PC-9 (cell line): Measurements from ENCODE around the gene AMDHD1. TPM values are rescaled to one million over a fixed set of nuclear protein-coding genes. Genes with fewer than 3 reads are reported as not detected.

Experiments used
- BruUV-seq: library from RNA; stranded (reverse); fragments of 400-500 nt; replicated peaks from 2 replicates; lab custom pipeline; 2021; lab: Mats Ljungman, UMichigan
- CTCF ChIA-PET: fragments of 300-600 bp; sonication (Branson Sonifier 250); formaldehyde crosslinking; loops from one replicate; lab custom pipeline; 2022; ENCODE audit warnings: antibody characterized with exemption; lab: Charles Lee
- POLR2A ChIA-PET: fragments of 300-600 bp; sonication (Branson Sonifier 250); formaldehyde crosslinking; loops from one replicate; lab custom pipeline; 2022; ENCODE audit warnings: antibody characterized with exemption; ENCODE audit not compliant: unreplicated experiment; lab: Charles Lee
- DNase-seq, 2 experiments: peaks; one replicate each; pipeline versions ENCODE4 v3.0.0 to v3.0.0-alpha.2; 2015 to 2022; ENCODE audit warnings: mixed read lengths in 1 of 2
- H2AFZ ChIP-seq: fragments of 200-600 bp; sonication (generic); 2 replicates; pipeline ENCODE4 v1.8.1; 2017; ENCODE audit warnings: antibody characterized with exemption
- H3F3A ChIP-seq: fragments of 200-600 bp; sonication (generic); 2 replicates; pipeline ENCODE4 v1.8.1; 2017; ENCODE audit warnings: antibody characterized with exemption, mild to moderate bottlenecking, low read depth; ENCODE audit not compliant: insufficient read depth
- H3K27ac ChIP-seq: fragments of 200-600 bp; sonication (generic); 2 replicates; pipeline ENCODE4 v1.6.1; 2016; ENCODE audit warnings: mixed run types
- H3K27me3 ChIP-seq: fragments of 200-600 bp; sonication (generic); 2 replicates; pipeline ENCODE4 v1.6.1; 2016; ENCODE audit warnings: low read depth, mixed run types; ENCODE audit not compliant: insufficient read depth
- H3K36me3 ChIP-seq: fragments of 200-600 bp; sonication (generic); 2 replicates; pipeline ENCODE4 v1.6.1; 2016; ENCODE audit warnings: low read depth, mixed run types
- H3K4me1 ChIP-seq: fragments of 200-600 bp; sonication (generic); replicated peaks from 2 replicates; pipeline ENCODE4 v1.6.1; 2016; ENCODE audit warnings: mixed run types; ENCODE audit not compliant: insufficient read depth
- H3K4me2 ChIP-seq: fragments of 200-600 bp; sonication (generic); 2 replicates; pipeline ENCODE4 v1.6.1; 2017; ENCODE audit warnings: mixed run types
- H3K4me3 ChIP-seq: fragments of 200-600 bp; sonication (generic); 2 replicates; pipeline ENCODE4 v1.6.1; 2016; ENCODE audit warnings: mixed run types
- H3K79me2 ChIP-seq: fragments of 200-600 bp; sonication (generic); 2 replicates; pipeline ENCODE4 v1.6.1; 2017; ENCODE audit warnings: low read depth, mixed run types
- H3K9me2 ChIP-seq: fragments of 200-600 bp; sonication (generic); 2 replicates; pipeline ENCODE4 v1.8.1; 2017; ENCODE audit warnings: mild to moderate bottlenecking; ENCODE audit not compliant: insufficient read depth
- H3K9me3 ChIP-seq: fragments of 200-600 bp; sonication (generic); 2 replicates; pipeline ENCODE4 v1.8.1; 2016; ENCODE audit warnings: low read depth; ENCODE audit not compliant: insufficient read depth
- H4K20me1 ChIP-seq: fragments of 200-600 bp; sonication (generic); 2 replicates; pipeline ENCODE4 v1.8.1; 2017; ENCODE audit not compliant: insufficient read depth
- EZH2 ChIP-seq: fragments of 200-600 bp; sonication (generic); IDR thresholded peaks from 2 replicates; pipeline ENCODE4 v1.8.0; 2017; ENCODE audit warnings: antibody characterized with exemption, low read depth
- intact Hi-C: fragments of 100-400 bp; cut with micrococcal nuclease; formaldehyde crosslinking; loops from one replicate; pipeline ENCODE4 v1.10.0; 2022; ENCODE audit not compliant: unreplicated experiment
- total RNA-seq: library from RNA; stranded (reverse); gene quantifications from 2 replicates; pipeline ENCODE4 v1.2.3, GENCODE V29; 2021
- TF ChIP-seq, protein P1 (sequence below): fragments of 200-600 bp; sonication (generic); conservative IDR thresholded peaks from 2 replicates; pipeline ENCODE4 v1.6.1; 2017; ENCODE audit warnings: mixed run types, antibody characterized with exemption, mild to moderate bottlenecking, moderate library complexity

Gene AMDHD1
- total RNA-seq, 1 experiment from 2014 or later, result 2.9 TPM

- Histone ChIP-seq H3K27ac (no peak overlapping the region), H3K4me1 (no peaks in the 10 kb centered on the region), H3K27me3 (no peaks in the 10 kb centered on the region), H3K9me2 (no peaks in the 10 kb centered on the region), H4K20me1 (no peaks in the 10 kb centered on the region), H3K36me3 (no peaks in the 10 kb centered on the region), H3K79me2 (no peaks in the 10 kb centered on the region), H2AFZ (0 out of 2 replicates have a peak overlapping the region, but pooled peaks have one; percentile 23), H3F3A (no peaks in the 10 kb centered on the region), H3K4me3 (no peak overlapping the region), H3K9me3 (no peaks in the 10 kb centered on the region), H3K4me2 (no peak overlapping the region)
- ChIA-PET POLR2A (no interaction called here), CTCF (interaction anchor here (1.7 kb wide), 1 partner anchor 79 kb away, joined by 5 read pairs; no protein-coding TSS in a partner anchor)
- TF ChIP-seq, protein P1, sequence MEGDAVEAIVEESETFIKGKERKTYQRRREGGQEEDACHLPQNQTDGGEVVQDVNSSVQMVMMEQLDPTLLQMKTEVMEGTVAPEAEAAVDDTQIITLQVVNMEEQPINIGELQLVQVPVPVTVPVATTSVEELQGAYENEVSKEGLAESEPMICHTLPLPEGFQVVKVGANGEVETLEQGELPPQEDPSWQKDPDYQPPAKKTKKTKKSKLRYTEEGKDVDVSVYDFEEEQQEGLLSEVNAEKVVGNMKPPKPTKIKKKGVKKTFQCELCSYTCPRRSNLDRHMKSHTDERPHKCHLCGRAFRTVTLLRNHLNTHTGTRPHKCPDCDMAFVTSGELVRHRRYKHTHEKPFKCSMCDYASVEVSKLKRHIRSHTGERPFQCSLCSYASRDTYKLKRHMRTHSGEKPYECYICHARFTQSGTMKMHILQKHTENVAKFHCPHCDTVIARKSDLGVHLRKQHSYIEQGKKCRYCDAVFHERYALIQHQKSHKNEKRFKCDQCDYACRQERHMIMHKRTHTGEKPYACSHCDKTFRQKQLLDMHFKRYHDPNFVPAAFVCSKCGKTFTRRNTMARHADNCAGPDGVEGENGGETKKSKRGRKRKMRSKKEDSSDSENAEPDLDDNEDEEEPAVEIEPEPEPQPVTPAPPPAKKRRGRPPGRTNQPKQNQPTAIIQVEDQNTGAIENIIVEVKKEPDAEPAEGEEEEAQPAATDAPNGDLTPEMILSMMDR, result no peak
- TF ChIP-seq EZH2, result no peak
- BruUV-seq, result no TSS peak
- intact Hi-C loops, result no loop called here
- DNase-seq, result no peak
Observed at GRCh38 chr12:95919110-95919509, 24.0 kb upstream of the AMDHD1 start.

- Histone ChIP-seq H3F3A (no peaks in the 10 kb centered on the region), H3K27ac (no peak overlapping the region), H3K36me3 (no peaks in the 10 kb centered on the region), H3K4me3 (no peak overlapping the region), H3K9me2 (no peaks in the 10 kb centered on the region), H3K4me2 (no peak overlapping the region), H4K20me1 (no peaks in the 10 kb centered on the region), H3K79me2 (no peaks in the 10 kb centered on the region), H2AFZ (no peak overlapping the region), H3K9me3 (no peaks in the 10 kb centered on the region), H3K4me1 (no peaks in the 10 kb centered on the region), H3K27me3 (no peaks in the 10 kb centered on the region)
- intact Hi-C loops, result no loop called here
- DNase-seq, result no peak
- BruUV-seq, result no TSS peak
- no peak for TF ChIP-seq EZH2
- TF ChIP-seq, protein P1, result no peak
- ChIA-PET CTCF (no interaction called here), POLR2A (no interaction called here)
Observed at GRCh38 chr12:95922231-95922630, 20.9 kb upstream of the AMDHD1 start.

DNA sequence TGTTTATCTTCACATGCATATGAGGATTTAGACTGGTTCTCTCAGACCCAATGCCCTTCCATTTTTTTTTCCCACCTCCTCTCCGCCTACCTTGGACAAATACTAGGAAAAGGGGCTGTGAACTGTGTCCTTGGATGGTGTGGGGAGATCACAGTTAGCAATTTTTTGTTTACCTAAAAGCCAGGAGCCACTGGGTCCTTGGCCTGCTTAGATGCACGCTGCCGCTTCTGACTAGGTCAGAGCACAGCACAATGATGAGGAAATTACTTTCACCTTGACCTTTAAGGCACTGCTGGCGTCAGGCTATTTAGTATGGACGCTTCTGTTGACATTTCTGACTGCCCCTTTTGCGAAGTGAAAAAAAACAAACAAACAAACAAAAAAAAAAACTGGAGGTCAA lies 2.6 kb upstream of the AMDHD1 start:
- Histone ChIP-seq H4K20me1 (no peaks in the 10 kb centered on the region), H3K4me3 (no peak overlapping the region), H2AFZ (no peak overlapping the region), H3K9me3 (no peaks in the 10 kb centered on the region), H3K36me3 (no peaks in the 10 kb centered on the region), H3K27ac (no peak overlapping the region), H3K79me2 (0 out of 2 replicates have a peak, but pooled peaks cover 3% of the 10 kb centered on the region), H3K4me1 (peaks cover 5% of the 10 kb centered on the region; the same call in 1 of the 2 replicates), H3F3A (no peaks in the 10 kb centered on the region), H3K27me3 (no peaks in the 10 kb centered on the region), H3K9me2 (no peaks in the 10 kb centered on the region), H3K4me2 (no peak overlapping the region)
- CTCF ChIA-PET, result interaction anchor here (0.5 kb wide), 1 partner anchor 58 kb away, joined by 4 read pairs; no protein-coding TSS in a partner anchor
- no TSS peak for BruUV-seq
- no peak for DNase-seq
- intact Hi-C loops, result no loop called here
- POLR2A ChIA-PET, result no interaction called here
- no peak for TF ChIP-seq EZH2
- TF ChIP-seq, protein P1, result no peak
